T-helper 1 cell treated with Interleukin-12 subunit alpha and Interleukin-12 subunit beta and Interleukin-4 antibody, amounts not matched to agents 30 μg/mL and 1 μg/mL, for 36 hours (primary cell): ENCODE data around the gene C6orf52.
"Not testable (repeated sequence)": the region's sequence is repeated elsewhere in the genome, so short reads cannot be mapped to it uniquely, and the experiment has no call there.

Source experiments
- H3K27ac Mint-ChIP-seq: one replicate; pipeline ENCODE4 v1.8.0; 2021; ENCODE audit warnings: mild to moderate bottlenecking, mixed read lengths
- H3K27me3 Mint-ChIP-seq: one replicate; pipeline ENCODE4 v1.8.0; 2021; ENCODE audit warnings: low read depth, mixed read lengths
- H3K36me3 Mint-ChIP-seq: one replicate; pipeline ENCODE4 v1.8.0; 2021; ENCODE audit warnings: low read depth, mixed read lengths
- H3K4me1 Mint-ChIP-seq: one replicate; pipeline ENCODE4 v1.8.0; 2021; ENCODE audit warnings: low read depth, mixed read lengths
- H3K4me3 Mint-ChIP-seq: one replicate; pipeline ENCODE4 v1.8.0; 2021; ENCODE audit warnings: mild to moderate bottlenecking, moderate library complexity, mixed read lengths
- H3K9me3 Mint-ChIP-seq: one replicate; pipeline ENCODE4 v1.8.0; 2021; ENCODE audit warnings: mixed read lengths

The C6orf52 gene

DNA sequence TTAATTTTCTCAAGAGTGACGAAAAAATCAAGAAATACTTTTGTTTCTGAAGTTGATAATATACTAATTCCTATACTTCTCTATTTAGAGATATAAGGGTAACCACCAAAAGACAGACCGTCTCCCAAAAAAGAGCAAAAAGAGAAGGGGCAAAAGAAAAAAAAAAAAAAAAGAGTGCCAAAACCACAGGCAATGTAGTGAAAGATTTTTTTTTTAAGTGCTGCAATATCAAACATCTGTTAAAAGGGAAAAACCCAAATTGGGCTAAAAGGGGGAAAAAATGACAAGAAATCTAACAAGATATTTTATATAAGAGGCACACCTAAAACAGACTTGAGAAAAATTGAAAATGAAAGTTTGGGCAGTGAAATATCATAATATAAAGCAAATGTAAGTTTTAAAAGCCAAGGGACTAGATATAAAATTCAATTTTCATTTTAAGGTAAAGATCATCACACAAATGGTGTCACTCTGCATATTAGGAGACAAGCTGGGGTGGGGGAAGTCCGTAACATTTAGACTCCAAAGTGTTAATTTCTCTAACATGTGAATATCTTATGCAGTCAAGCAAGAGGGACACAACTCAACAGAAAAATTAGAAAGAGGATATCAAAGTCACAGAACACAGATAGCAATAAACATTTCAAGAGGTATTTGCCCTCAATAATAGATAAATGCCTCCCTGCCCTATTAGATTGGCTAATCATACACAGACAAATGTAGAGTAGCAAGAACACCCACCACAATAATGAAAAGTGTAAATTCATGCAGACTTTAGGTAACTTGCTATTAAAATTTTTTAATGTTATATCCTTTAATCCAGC is 9.1 kb downstream of the C6orf52 start:
- Mint-ChIP-seq H3K4me3 (no peak overlapping the region), H3K36me3 (no peaks in the 10 kb centered on the region), H3K27ac (no peak overlapping the region), H3K27me3 (peaks cover 5% of the 10 kb centered on the region), H3K4me1 (peaks cover 30% of the 10 kb centered on the region), H3K9me3 (no peaks in the 10 kb centered on the region)

GRCh38 chr6:10684618-10685017 is 9.8 kb downstream of the C6orf52 start:
- Mint-ChIP-seq H3K36me3 (no peaks in the 10 kb centered on the region), H3K27ac (no peak overlapping the region), H3K4me1 (peaks cover 30% of the 10 kb centered on the region), H3K27me3 (peaks cover 5% of the 10 kb centered on the region), H3K9me3 (no peaks in the 10 kb centered on the region), H3K4me3 (no peak overlapping the region)

GRCh38 chr6:10682355-10682988 is 11.9 kb downstream of the C6orf52 start:
- Mint-ChIP-seq H3K4me3 (no peak overlapping the region), H3K27me3 (peaks cover 4% of the 10 kb centered on the region), H3K27ac (peak overlapping the region; percentile 26), H3K4me1 (peaks cover 30% of the 10 kb centered on the region), H3K36me3 (no peaks in the 10 kb centered on the region), H3K9me3 (no peaks in the 10 kb centered on the region)

DNA sequence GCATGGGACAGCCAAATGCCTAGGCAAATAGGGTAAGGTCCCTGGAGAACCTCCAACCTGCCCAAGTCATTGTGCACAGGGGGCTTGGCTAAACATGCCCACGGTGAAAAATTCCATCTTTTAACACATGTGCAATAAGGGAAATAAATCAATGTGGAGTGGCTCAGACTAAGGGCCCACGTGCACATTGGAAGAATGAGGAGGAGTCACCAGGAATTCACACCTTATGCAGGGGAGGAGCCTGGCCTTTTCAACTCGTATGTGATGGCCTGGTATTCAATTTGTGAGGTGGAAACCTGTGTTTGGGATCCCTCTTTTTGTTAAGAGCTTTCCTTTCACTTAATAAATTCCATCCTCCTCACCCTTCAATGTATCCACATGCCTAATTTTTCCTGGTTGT is 12.6 kb downstream of the C6orf52 start:
- Mint-ChIP-seq H3K4me1 (peaks cover 30% of the 10 kb centered on the region), H3K36me3 (no peaks in the 10 kb centered on the region), H3K27me3 (no peaks in the 10 kb centered on the region), H3K4me3 (no peak overlapping the region), H3K9me3 (no peaks in the 10 kb centered on the region), H3K27ac (no peak overlapping the region)

- Mint-ChIP-seq H3K9me3 (no peaks in the 10 kb centered on the region), H3K4me1 (peaks cover 10% of the 10 kb centered on the region), H3K27ac (no peak overlapping the region), H3K36me3 (peaks cover 1% of the 10 kb centered on the region), H3K27me3 (peaks cover 4% of the 10 kb centered on the region), H3K4me3 (no peak overlapping the region)
Measured at GRCh38 chr6:10678456-10678855, 16.0 kb downstream of the C6orf52 start.

DNA sequence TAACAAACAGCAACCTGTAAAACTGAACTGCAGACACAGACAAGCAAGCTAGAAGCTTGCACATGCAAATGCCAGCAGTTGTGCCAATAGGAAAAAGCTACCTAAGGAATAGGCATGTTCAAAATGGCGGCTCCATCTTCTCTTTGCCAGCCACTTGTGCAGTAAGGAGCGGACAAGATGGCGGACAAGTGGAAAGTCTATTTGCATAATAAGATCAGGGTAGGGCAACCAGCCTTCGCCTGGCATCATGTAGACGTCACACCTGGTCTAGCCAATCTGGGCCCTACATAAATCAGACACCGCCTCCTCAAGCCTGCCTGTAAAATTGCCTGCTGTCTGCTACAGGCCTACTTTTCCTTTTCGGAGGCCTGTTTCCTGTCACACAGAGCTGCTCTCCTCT is 18.0 kb downstream of the C6orf52 start:
- no peaks in the 10 kb centered on the region for H3K4me1 Mint-ChIP-seq
- no peak overlapping the region for H3K4me3 Mint-ChIP-seq
- H3K27ac Mint-ChIP-seq, result no peak overlapping the region
- peaks cover 1% of the 10 kb centered on the region for H3K36me3 Mint-ChIP-seq
- H3K27me3 Mint-ChIP-seq, result peaks cover 4% of the 10 kb centered on the region
- H3K9me3 Mint-ChIP-seq, result no peaks in the 10 kb centered on the region

- Mint-ChIP-seq H3K27me3 (peaks cover 25% of the 10 kb centered on the region), H3K4me3 (no peak overlapping the region), H3K4me1 (peaks cover 4% of the 10 kb centered on the region), H3K36me3 (peaks cover 3% of the 10 kb centered on the region), H3K9me3 (peaks cover 12% of the 10 kb centered on the region), H3K27ac (no peak overlapping the region)
Measured at GRCh38 chr6:10668126-10668917, 26.1 kb downstream of the C6orf52 start.

- H3K36me3 Mint-ChIP-seq, H3K27ac Mint-ChIP-seq, H3K4me1 Mint-ChIP-seq, H3K4me3 Mint-ChIP-seq: not testable (repeated sequence)
- Mint-ChIP-seq H3K9me3 (peaks cover 16% of the 10 kb centered on the region), H3K27me3 (peaks cover 25% of the 10 kb centered on the region)
Measured at GRCh38 chr6:10665595-10665994, 28.8 kb downstream of the C6orf52 start.

DNA sequence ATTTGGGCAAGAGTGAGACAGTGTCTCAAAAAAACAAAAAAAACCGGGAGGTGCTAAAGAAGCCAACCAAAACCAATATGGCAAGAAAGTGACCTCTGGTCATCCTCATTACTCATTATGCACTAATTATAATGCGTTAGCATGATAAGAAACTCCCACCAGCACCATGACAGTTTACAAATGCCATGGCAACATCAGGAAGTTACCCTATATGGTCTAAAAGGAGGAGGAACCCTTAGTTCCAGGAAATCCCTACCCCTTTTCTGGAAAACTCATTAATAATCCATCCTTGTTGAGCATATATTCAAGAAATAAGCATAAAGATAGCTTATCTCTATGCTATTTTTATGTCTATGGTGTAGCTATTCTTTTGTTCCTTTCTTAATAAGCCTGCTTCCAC is 31.7 kb downstream of the C6orf52 start:
- Mint-ChIP-seq H3K9me3 (peaks cover 13% of the 10 kb centered on the region), H3K27ac (no peak overlapping the region), H3K4me3 (no peak overlapping the region), H3K27me3 (peaks cover 23% of the 10 kb centered on the region), H3K4me1 (peaks cover 6% of the 10 kb centered on the region), H3K36me3 (peaks cover 3% of the 10 kb centered on the region)

- Mint-ChIP-seq H3K4me3 (no peak overlapping the region), H3K27ac (no peak overlapping the region), H3K27me3 (peaks cover 19% of the 10 kb centered on the region), H3K36me3 (peaks cover 3% of the 10 kb centered on the region), H3K4me1 (peaks cover 4% of the 10 kb centered on the region), H3K9me3 (peaks cover 13% of the 10 kb centered on the region)
Measured at GRCh38 chr6:10662207-10662606, 32.2 kb downstream of the C6orf52 start.

DNA sequence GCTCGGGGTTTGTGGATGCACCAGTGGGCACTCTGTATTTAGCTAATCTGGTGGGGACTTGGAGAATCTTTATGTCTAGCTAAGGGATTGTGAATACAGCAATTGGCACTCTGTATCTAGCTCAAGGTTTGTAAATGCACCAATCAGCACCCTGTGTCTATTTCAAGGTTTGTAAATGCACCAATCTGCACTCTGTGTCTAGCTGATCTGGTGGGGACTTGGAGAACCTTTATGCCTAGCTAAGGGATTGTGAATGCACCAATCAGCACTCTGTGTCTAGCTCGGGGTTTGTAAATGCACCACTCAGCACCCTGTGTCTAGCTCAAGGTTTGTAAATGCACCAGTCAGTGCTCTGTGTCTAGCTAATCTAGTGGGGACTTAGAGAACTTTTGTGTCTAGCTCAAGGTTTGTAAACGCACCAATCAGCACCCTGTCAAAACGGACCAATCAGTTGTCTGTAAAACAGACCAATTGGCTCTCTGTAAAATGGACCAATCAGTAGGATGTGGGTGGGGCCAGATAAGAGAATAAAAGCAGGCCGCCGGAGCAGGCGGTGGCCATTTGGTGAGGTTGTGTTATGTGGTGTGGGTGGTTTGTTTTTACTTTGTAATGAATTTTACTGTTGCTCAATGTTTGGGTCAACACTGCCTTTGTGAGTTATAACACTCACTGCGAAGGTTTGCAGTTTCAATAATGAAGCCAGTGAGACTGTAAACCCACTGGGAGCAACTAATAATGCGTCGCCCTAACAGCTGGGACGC is 33.8 kb downstream of the C6orf52 start:
- H3K27me3 Mint-ChIP-seq, H3K36me3 Mint-ChIP-seq, H3K4me3 Mint-ChIP-seq, H3K9me3 Mint-ChIP-seq: not testable (repeated sequence)
- peak overlapping the region; percentile 15 for H3K27ac Mint-ChIP-seq
- peaks cover 11% of the 10 kb centered on the region for H3K4me1 Mint-ChIP-seq

GRCh38 chr6:10659699-10660348 is 34.6 kb downstream of the C6orf52 start:
- Mint-ChIP-seq H3K9me3 (peaks cover 4% of the 10 kb centered on the region), H3K36me3 (no peaks in the 10 kb centered on the region), H3K4me3 (no peak overlapping the region), H3K27ac (no peak overlapping the region), H3K4me1 (peaks cover 19% of the 10 kb centered on the region), H3K27me3 (no peaks in the 10 kb centered on the region)

DNA sequence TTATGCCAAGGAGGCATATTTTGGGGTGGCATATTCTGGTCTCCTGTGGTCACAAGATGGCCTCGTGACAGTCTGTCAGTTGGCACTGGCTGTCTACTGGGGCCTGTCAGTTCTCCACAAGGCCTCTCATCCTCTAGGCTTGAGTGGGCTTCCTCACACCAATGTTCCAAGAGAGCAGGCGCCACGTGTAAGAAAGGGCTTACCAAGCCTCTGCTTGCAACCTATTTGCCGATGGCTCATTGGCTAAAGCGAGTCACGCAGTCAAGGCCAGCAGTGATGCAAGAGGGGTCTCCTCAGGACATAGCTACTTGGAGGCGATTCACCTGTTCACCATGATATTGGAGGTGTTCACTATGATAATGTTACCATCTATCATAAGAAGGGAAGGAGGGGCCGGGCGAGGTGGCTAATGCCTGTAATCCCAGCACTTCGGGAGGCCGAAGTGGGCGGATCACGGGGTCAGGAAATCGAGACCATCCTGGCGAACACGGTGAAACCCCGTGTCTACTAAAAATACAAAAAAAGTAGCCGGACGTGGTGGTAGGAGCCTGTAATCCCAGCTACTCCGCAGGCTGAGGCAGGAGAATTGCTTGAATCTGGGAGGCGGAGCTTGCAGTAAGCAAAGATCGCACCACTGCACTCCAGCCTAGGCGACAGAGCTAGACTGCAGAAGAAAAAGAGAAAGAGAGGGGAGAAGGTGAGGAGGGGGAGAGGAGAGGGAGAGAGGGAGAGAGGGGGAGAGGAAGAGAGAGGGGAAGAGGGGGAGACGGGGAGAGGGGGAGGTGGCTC is 35.3 kb downstream of the C6orf52 start:
- Mint-ChIP-seq H3K4me3 (no peak overlapping the region), H3K36me3 (no peaks in the 10 kb centered on the region), H3K4me1 (peaks cover 19% of the 10 kb centered on the region), H3K27ac (peak overlapping the region; percentile 41), H3K27me3 (no peaks in the 10 kb centered on the region), H3K9me3 (peaks cover 4% of the 10 kb centered on the region)
